AG09309 (cell line): Measurements from ENCODE around the gene SLC7A14.

Experiments
- DNase-seq: peaks from one replicate; pipeline ENCODE4 v3.0.0-alpha.2; 2010; ENCODE audit warnings: low read depth
- H3K4me3 ChIP-seq: 2 replicates; pipeline ENCODE4 v1.5.1; 2011; ENCODE audit warnings: mild to moderate bottlenecking, low read depth, low read length, moderate library complexity; ENCODE audit not compliant: control insufficient read depth
- TF ChIP-seq, protein P1 (sequence below): IDR thresholded peaks from 2 replicates; pipeline ENCODE4 v1.5.1; 2011; ENCODE audit warnings: mild to moderate bottlenecking, low read depth, low read length, inconsistent platforms; ENCODE audit not compliant: insufficient read depth, control insufficient read depth; ENCODE audit errors: missing control alignments

SLC7A14 gene

DNA sequence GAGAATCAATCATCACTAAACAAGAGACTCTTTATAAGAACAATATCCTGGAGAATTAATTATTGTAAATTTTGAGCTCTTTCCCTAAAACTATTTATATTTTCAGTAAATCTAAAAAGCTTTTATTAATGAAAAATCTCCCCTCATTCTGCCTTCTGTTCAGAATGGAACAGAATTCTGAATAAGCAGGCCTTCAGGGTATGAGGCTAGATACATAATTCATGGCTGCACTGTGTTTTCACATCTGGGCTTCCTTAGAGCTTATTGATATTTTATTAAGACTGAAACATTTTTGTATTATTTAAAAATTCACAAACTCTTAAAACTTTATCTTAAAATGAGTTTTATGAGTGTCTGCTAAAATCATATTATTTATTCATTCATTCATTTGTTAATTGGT lies 142.4 kb downstream of the SLC7A14 start:
- TF ChIP-seq, protein P1, sequence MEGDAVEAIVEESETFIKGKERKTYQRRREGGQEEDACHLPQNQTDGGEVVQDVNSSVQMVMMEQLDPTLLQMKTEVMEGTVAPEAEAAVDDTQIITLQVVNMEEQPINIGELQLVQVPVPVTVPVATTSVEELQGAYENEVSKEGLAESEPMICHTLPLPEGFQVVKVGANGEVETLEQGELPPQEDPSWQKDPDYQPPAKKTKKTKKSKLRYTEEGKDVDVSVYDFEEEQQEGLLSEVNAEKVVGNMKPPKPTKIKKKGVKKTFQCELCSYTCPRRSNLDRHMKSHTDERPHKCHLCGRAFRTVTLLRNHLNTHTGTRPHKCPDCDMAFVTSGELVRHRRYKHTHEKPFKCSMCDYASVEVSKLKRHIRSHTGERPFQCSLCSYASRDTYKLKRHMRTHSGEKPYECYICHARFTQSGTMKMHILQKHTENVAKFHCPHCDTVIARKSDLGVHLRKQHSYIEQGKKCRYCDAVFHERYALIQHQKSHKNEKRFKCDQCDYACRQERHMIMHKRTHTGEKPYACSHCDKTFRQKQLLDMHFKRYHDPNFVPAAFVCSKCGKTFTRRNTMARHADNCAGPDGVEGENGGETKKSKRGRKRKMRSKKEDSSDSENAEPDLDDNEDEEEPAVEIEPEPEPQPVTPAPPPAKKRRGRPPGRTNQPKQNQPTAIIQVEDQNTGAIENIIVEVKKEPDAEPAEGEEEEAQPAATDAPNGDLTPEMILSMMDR: no peak
- DNase-seq: no peak

DNA sequence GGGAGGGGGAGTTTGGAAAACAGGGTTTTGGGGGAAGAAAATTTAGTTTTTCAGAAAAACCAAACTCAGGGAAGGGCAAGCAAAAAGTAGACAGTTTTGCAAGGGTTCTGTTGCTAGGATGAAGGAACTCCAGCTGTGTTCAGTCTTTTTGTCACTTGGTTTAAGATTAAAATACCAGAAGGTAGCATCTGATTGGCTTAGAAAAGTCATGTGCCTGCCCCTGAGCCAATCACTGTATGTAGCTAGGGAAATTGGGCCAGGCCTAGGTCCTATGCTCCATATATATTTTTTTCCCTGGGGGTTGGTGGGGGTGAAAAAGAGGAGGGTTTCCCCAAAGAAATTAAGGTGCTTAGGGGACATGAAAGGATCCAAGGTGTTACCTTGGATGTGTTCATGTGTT lies 142.9 kb downstream of the SLC7A14 start:
- H3K4me3 ChIP-seq: no peak overlapping the region
- no peak for DNase-seq
- TF ChIP-seq, protein P1: no peak

More for the DNA sequence above, 142.4 kb downstream of the SLC7A14 start:
- H3K4me3 ChIP-seq: no peak overlapping the region

DNA sequence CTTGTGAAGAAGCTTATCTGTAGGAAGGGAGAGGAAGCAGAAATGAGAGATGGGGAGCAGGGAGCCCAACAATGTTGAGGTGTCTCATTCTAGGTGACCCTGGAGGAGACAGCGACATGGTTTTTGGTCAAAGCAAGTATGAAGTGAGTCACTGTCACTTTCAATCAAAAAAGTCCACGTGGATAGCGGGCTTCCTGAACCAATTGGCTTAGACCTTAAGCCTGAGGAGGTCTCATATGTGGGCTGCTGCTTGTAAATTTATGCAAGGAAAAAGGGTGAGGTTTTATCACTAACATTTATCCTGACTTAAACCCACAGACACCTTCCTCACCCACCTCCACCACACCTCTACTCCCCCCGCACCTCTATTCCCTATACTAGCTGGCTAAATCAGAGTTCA lies 144.5 kb downstream of the SLC7A14 start:
- TF ChIP-seq, protein P1: no peak
- no peak overlapping the region for H3K4me3 ChIP-seq

DNA sequence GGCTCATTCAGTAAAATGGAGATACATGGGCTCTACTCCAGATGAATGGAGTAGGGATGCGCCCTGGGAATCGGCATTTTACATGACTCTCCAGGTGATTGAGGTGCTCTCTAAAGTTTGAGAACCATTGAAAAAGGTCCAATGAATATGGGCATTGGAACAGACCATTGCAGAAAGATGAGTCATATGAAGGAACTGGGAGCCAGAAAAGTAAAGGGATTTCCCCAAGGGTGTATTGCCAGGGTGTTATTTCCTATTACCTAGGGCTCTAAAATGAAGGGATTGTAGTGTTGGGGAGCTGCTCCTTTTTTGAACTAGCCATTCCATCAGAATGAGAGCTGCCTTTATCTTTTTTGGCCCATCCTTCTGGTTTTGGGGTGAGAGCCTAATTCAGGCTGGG lies 145.5 kb downstream of the SLC7A14 start:
- no peak for DNase-seq
- H3K4me3 ChIP-seq: no peak overlapping the region
- TF ChIP-seq, protein P1: no peak

More for the DNA sequence above, 144.5 kb downstream of the SLC7A14 start:
- no peak for DNase-seq

DNA sequence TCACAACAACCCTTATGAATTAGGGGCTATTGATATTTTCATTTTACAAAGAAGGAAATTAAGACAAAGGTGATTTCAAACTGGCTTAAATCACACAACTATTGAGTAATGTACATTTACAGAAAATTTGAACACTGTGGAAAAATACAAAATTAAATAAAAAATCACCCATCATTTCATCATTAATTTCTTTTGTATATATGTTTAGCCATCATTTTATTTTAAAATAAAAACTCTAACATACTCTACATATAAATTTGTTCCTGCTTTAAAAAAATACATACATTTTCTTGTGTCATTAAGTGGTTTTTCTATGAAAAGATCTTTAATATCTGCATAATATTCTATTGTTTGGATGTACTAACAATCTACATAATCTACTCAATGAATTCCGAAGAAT lies 147.0 kb downstream of the SLC7A14 start:
- no peak for DNase-seq
- no peak overlapping the region for H3K4me3 ChIP-seq
- TF ChIP-seq, protein P1: no peak

DNA sequence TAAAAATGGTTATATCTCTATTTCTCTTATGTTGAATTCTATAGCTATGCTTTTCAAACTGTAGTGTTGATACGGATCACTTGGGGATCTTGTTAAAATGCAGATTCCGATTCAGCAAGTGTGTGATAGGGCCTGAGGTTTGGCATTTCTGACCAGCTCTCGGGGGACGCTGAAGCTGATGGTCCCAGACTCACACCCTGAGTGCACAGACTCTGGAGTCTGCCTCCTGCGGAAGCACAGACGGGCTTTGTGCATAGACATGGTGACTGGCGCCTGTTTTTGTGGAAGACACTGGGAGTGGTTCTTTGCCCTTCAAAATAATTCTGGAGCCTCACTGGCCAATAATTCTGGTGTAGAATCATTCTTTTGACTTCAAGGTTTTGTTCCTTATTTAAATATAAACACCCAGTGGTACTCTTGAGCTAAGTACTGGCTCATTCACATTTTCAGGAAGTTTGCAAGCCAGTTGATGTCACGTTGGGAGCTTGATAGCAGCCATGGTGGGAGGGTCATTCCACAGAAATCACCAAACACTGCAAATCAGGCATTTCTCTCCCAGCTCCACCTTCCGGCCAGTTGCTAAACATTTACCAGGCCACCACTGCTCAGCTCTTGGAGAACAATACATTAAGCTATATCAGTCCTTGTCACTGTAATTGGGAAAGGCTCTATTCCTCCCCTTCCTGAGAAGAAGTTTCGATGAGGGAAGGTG lies 148.0 kb downstream of the SLC7A14 start:
- H3K4me3 ChIP-seq: no peak overlapping the region
- TF ChIP-seq, protein P1: no peak
- DNase-seq: no peak
